A549 (cell line): Measurements from ENCODE around the gene GJE1. TPM values are rescaled to one million over a fixed set of nuclear protein-coding genes. Genes with fewer than 3 reads are reported as not detected.

Experiments used
- ATAC-seq, 2 experiments: fragments of 200-7000 bp in 1 of 2; fragments of >200 bp in 1 of 2; cut with Nextera tagmentation in 1 of 2; cut with Tn5 transposase in 1 of 2; 3 replicates each; pipeline versions ENCODE4 v1.8.0 to v1.9.1; 2018 to 2020; ENCODE audit warnings: mild to moderate bottlenecking in 1 of 2, moderate library complexity in 1 of 2
- CTCF ChIA-PET: fragments of 300-600 bp; sonication (Branson Sonifier 250); formaldehyde crosslinking; extraction: SDS; loops from one replicate; lab custom pipeline; 2021; ENCODE audit warnings: antibody characterized with exemption, inconsistent platforms; lab: Yijun Ruan, JAX
- POLR2A ChIA-PET: fragments of 350-600 bp; formaldehyde crosslinking; extraction: SDS; loops from one replicate; lab custom pipeline; 2021; ENCODE audit warnings: antibody characterized with exemption, inconsistent platforms; lab: Yijun Ruan, JAX
- DNase-seq, 2 experiments: peaks; one replicate each; pipeline versions ENCODE4 v3.0.0 to v3.0.0-alpha.2; 2011 to 2016; ENCODE audit warnings: low read depth in 1 of 2, low spot score in 1 of 2
- FAIRE-seq: peaks from 2 replicates; lab custom pipeline; 2011; peaks lifted over from hg19 to GRCh38; lab: Jason Lieb, UNC
- H3K27ac ChIP-seq, 2 experiments: fragments of >200 bp; sonication (Bioruptor Twin); formaldehyde crosslinking; 3 replicates each; pipeline ENCODE4 v1.5.1; 2016 to 2017
- H3K4me1 ChIP-seq: fragments of >200 bp; sonication (Bioruptor Twin); formaldehyde crosslinking; 3 replicates; pipeline ENCODE4 v1.6.1; 2016
- H3K4me2 ChIP-seq: fragments of >200 bp; sonication (Bioruptor Twin); formaldehyde crosslinking; 3 replicates; pipeline ENCODE4 v1.6.1; 2016
- H3K4me3 ChIP-seq: fragments of >200 bp; sonication (Bioruptor Twin); formaldehyde crosslinking; 3 replicates; pipeline ENCODE4 v1.5.1; 2016
- H3K9me3 ChIP-seq: fragments of >200 bp; sonication (Bioruptor Twin); formaldehyde crosslinking; 3 replicates; pipeline ENCODE4 v1.6.1; 2016
- BCL3 ChIP-seq: fragments of >200 bp; sonication (Bioruptor Twin); formaldehyde crosslinking; IDR thresholded peaks from 3 replicates; pipeline ENCODE4 v1.6.1; 2016
- CBX2 ChIP-seq: fragments of 200-600 bp; sonication (generic); IDR thresholded peaks from 2 replicates; pipeline ENCODE4 v1.6.1; 2016; ENCODE audit warnings: low read depth, mild to moderate bottlenecking, borderline replicate concordance
- CHD2 ChIP-seq: fragments of 150-350 bp; IDR thresholded peaks from 2 replicates; pipeline ENCODE4 v1.6.1; 2014; ENCODE audit warnings: low read length; ENCODE audit not compliant: partially characterized antibody
- CTCF ChIP-seq: fragments of >200 bp; sonication (Bioruptor Twin); formaldehyde crosslinking; IDR thresholded peaks from 3 replicates; pipeline ENCODE4 v1.5.1; 2016
- E2F6 ChIP-seq: IDR thresholded peaks from 2 replicates; pipeline ENCODE4 v1.6.1; 2012; ENCODE audit warnings: low read depth, borderline replicate concordance
- EHF ChIP-seq: fragments of 250-450 bp; sonication (Bioruptor Pico); IDR thresholded peaks from 2 replicates; pipeline ENCODE4 v1.5.0; 2020; ENCODE audit warnings: mild to moderate bottlenecking
- EP300 ChIP-seq, 2 experiments: fragments of >200 bp; sonication (Bioruptor Twin); formaldehyde crosslinking; IDR thresholded peaks; 2 replicates in 1 of 2; 3 replicates in 1 of 2; pipeline ENCODE4 v1.6.1; 2016 to 2017
- FOSB ChIP-seq: fragments of 250-450 bp; sonication (Bioruptor Pico); IDR thresholded peaks from 2 replicates; pipeline ENCODE4 v1.5.0; 2020; ENCODE audit warnings: mild to moderate bottlenecking, moderate library complexity
- HDAC2 ChIP-seq: fragments of 200-600 bp; sonication (generic); IDR thresholded peaks from 2 replicates; pipeline ENCODE4 v1.6.1; 2016
- HES2 ChIP-seq: fragments of >200 bp; sonication (Bioruptor Twin); formaldehyde crosslinking; IDR thresholded peaks from 2 replicates; pipeline ENCODE4 v1.6.1; 2016
- HOXB5 ChIP-seq: fragments of 250-450 bp; sonication (Bioruptor Pico); IDR thresholded peaks from 2 replicates; pipeline ENCODE4 v1.5.0; 2020; ENCODE audit warnings: mild to moderate bottlenecking, moderate library complexity
- JUN ChIP-seq, 2 experiments: fragments of >200 bp; sonication (Bioruptor Twin); formaldehyde crosslinking; IDR thresholded peaks; 2 replicates in 1 of 2; 3 replicates in 1 of 2; pipeline ENCODE4 v1.6.1; 2016 to 2017
- KDM1A ChIP-seq: fragments of 200-600 bp; sonication (generic); IDR thresholded peaks from 2 replicates; pipeline ENCODE4 v1.6.1; 2016; ENCODE audit warnings: low read depth, mild to moderate bottlenecking
- KDM5A ChIP-seq: fragments of 200-600 bp; sonication (generic); IDR thresholded peaks from 2 replicates; pipeline ENCODE4 v1.6.1; 2016; ENCODE audit warnings: antibody characterized with exemption, mild to moderate bottlenecking
- MAFK ChIP-seq: fragments of 450-650 bp; IDR thresholded peaks from 2 replicates; pipeline ENCODE4 v1.6.1; 2014; ENCODE audit not compliant: partially characterized antibody
- NFE2L2 ChIP-seq: fragments of 150-350 bp; conservative IDR thresholded peaks from 2 replicates; pipeline ENCODE4 v1.6.1; 2014; ENCODE audit warnings: low read length
- NR3C1 ChIP-seq: fragments of >200 bp; sonication (Bioruptor Twin); formaldehyde crosslinking; IDR thresholded peaks from 3 replicates; pipeline ENCODE4 v1.6.1; 2017
- PBX3 ChIP-seq: IDR thresholded peaks from 2 replicates; pipeline ENCODE4 v1.6.1; 2012
- PHF8 ChIP-seq: fragments of 200-600 bp; sonication (generic); IDR thresholded peaks from 2 replicates; pipeline ENCODE4 v1.6.1; 2016; ENCODE audit warnings: low read depth, mild to moderate bottlenecking, antibody characterized with exemption, moderate library complexity, borderline replicate concordance
- POLR2A ChIP-seq: IDR thresholded peaks from 2 replicates; pipeline ENCODE4 v1.6.1; 2012; ENCODE audit warnings: mild to moderate bottlenecking, low read length
- RAD21 ChIP-seq, 2 experiments: fragments of >200 bp in 1 of 2; sonication (Bioruptor Twin) in 1 of 2; formaldehyde crosslinking in 1 of 2; IDR thresholded peaks in 1 of 2; conservative IDR thresholded peaks in 1 of 2; 2 replicates in 1 of 2; 3 replicates in 1 of 2; pipeline ENCODE4 v1.6.1; 2012 to 2018; ENCODE audit warnings: inconsistent platforms in 1 of 2
- REST ChIP-seq: fragments of 200-600 bp; sonication (generic); IDR thresholded peaks from 2 replicates; pipeline ENCODE4 v1.6.1; 2016; ENCODE audit warnings: antibody characterized with exemption, mild to moderate bottlenecking, moderate library complexity
- RFX5 ChIP-seq: fragments of 450-650 bp; IDR thresholded peaks from 2 replicates; pipeline ENCODE4 v1.7.1; 2014; ENCODE audit warnings: antibody characterized with exemption, mild to moderate bottlenecking, moderate library complexity
- SMC3 ChIP-seq: fragments of >200 bp; sonication (Bioruptor Twin); formaldehyde crosslinking; IDR thresholded peaks from 3 replicates; pipeline ENCODE4 v1.6.1; 2018; ENCODE audit warnings: inconsistent platforms
- SREBF2 ChIP-seq: fragments of 450-650 bp; IDR thresholded peaks from 2 replicates; pipeline ENCODE4 v1.6.1; 2014; ENCODE audit warnings: mild to moderate bottlenecking, moderate library complexity
- ZNF302 ChIP-seq: fragments of 250-450 bp; sonication (Bioruptor Pico); IDR thresholded peaks from 2 replicates; pipeline ENCODE4 v1.9.0; 2021; ENCODE audit warnings: inconsistent platforms, mild to moderate bottlenecking, moderate library complexity
- ZSCAN20 ChIP-seq: fragments of 250-450 bp; sonication (Bioruptor Pico); IDR thresholded peaks from 2 replicates; pipeline ENCODE4 v1.8.0; 2022; ENCODE audit warnings: mild to moderate bottlenecking, moderate library complexity
- WGBS: methylation state at CpG from one replicate; pipeline ENCODE4 v1.1.6; 2017; ENCODE audit errors: missing lambda C conversion rate; 5-methylcytosine and 5-hydroxymethylcytosine counted together
- polyA minus RNA-seq: library from RNA; depleted of rRNA, polyadenylated mRNA; stranded (reverse); fragments of >200 nt; gene quantifications from 2 replicates; pipeline ENCODE4 v1.2.3, GENCODE V29; 2011; rRNA and poly(A)+ RNA removed
- polyA plus RNA-seq, 4 experiments: library from polyadenylated mRNA; depleted of rRNA in 3 of 4; stranded (reverse); fragments of >200 nt; fragmentation: RNase III in 1 of 4; extraction: RNeasy Plus Mini Kit Qiagen cat#74134 plus additional on column Dnase treatment in 1 of 4; gene quantifications; 2 replicates in 3 of 4; 3 replicates in 1 of 4; pipeline ENCODE4 v1.2.3, GENCODE V29; 2011 to 2017

Gene GJE1
- polyA plus RNA-seq (2011; rRNA removed) (not detected in 2 replicates), polyA plus RNA-seq (2017; fragmentation: RNase III; extraction: RNeasy Plus Mini Kit Qiagen cat#74134 plus additional on column Dnase treatment) (not detected in 3 replicates), polyA minus RNA-seq (not detected in 2 replicates)
- not detected in 2 replicates for polyA plus RNA-seq (2012; cell fraction: cytosol; rRNA removed)
- polyA plus RNA-seq (2012; cell fraction: nucleus; rRNA removed), result not detected in 2 replicates

- no peak for FAIRE-seq
- no peak for DNase-seq
- Histone ChIP-seq H3K9me3 (peaks cover 6% of the 10 kb centered on the region; the same call in 1 of the 3 replicates), H3K27ac (no peak within 1 kb of the TSS), H3K4me2 (no peak within 1 kb of the TSS), H3K4me1 (no peaks in the 10 kb centered on the region), H3K4me3 (no peak within 1 kb of the TSS)
- ChIA-PET CTCF (no interaction called here), POLR2A (no interaction called here)
- WGBS, result 50% methylated on average over 1 of the region's 1 CpG
- no peak for ATAC-seq
- TF ChIP-seq BCL3, result no peak
- no peak for TF ChIP-seq KDM5A
- TF ChIP-seq SREBF2, result no peak
- TF ChIP-seq KDM1A, result no peak
- no peak for TF ChIP-seq HOXB5
- no peak for TF ChIP-seq HES2
- TF ChIP-seq SMC3, result no peak
- no peak for TF ChIP-seq CBX2
- no peak for TF ChIP-seq FOSB (CRISPR knock-in tag)
- TF ChIP-seq RAD21 (conservative IDR thresholded peaks at IDR 0.05 in 1 of 2, IDR thresholded peaks at IDR 0.05 in 1 of 2), result no peak
- no peak for TF ChIP-seq HDAC2
- TF ChIP-seq CHD2, result no peak
- TF ChIP-seq RFX5, result no peak
- TF ChIP-seq NR3C1, result no peak
- no peak for TF ChIP-seq E2F6
- no peak for TF ChIP-seq EHF (CRISPR knock-in tag)
- TF ChIP-seq POLR2A, result no peak
- TF ChIP-seq ZNF302 (CRISPR knock-in tag), result no peak
- TF ChIP-seq REST, result no peak
Observed at GRCh38 chr6:142132625-142133024, at the start of gene GJE1. GJE1 (plus strand) TSS chr6:142132925; CDS start chr6:142133159, 234 bp downstream.

GRCh38 chr6:142087950-142088857 is 44.5 kb upstream of the GJE1 start:
- FAIRE-seq (no peak), DNase-seq (no peak), ATAC-seq (no peak)
- WGBS, result 52% methylated on average over 39 of the region's 49 CpGs
- Histone ChIP-seq H3K9me3 (no peaks in the 10 kb centered on the region), H3K4me3 (no peak overlapping the region), H3K4me1 (no peaks in the 10 kb centered on the region), H3K4me2 (no peak overlapping the region), H3K27ac (no peak overlapping the region)
- CTCF ChIA-PET, result no interaction called here
- POLR2A ChIA-PET, result no interaction called here
- TF ChIP-seq CTCF (no peak), PHF8 (no peak), EP300 (IDR thresholded peaks at IDR 0.05) (no peak), RAD21 (conservative IDR thresholded peaks at IDR 0.05 in 1 of 2, IDR thresholded peaks at IDR 0.05 in 1 of 2) (no peak), PBX3 (no peak), MAFK (no peak), BCL3 (no peak), RFX5 (no peak), ZSCAN20 (no peak), NFE2L2 (no peak), JUN (IDR thresholded peaks at IDR 0.05) (no peak), POLR2A (no peak)
